Amniotic epithelial cell (primary cell): ENCODE measurements around the gene THUMPD2.

Experiments used
- DNase-seq: peaks from one replicate; pipeline ENCODE4 v3.0.0-alpha.2; 2010; ENCODE audit warnings: low read depth

The THUMPD2 gene

GRCh38 chr2:39718483-39718882, 60.6 kb downstream of the THUMPD2 start:
- peak; percentile 39 for DNase-seq

GRCh38 chr2:39717067-39717466, 62.0 kb downstream of the THUMPD2 start:
- no peak for DNase-seq

- DNase-seq = no peak
Observed at GRCh38 chr2:39715822-39716221, 63.2 kb downstream of the THUMPD2 start.

- no peak for DNase-seq
Observed at GRCh38 chr2:39715095-39715494, 64.0 kb downstream of the THUMPD2 start.

GRCh38 chr2:39712953-39713352, 66.1 kb downstream of the THUMPD2 start:
- DNase-seq = no peak

- DNase-seq = no peak
Observed at GRCh38 chr2:39710807-39711206, 68.3 kb downstream of the THUMPD2 start.

GRCh38 chr2:39708003-39708402, 71.1 kb downstream of the THUMPD2 start:
- no peak for DNase-seq

GRCh38 chr2:39706945-39707344, 72.1 kb downstream of the THUMPD2 start:
- no peak for DNase-seq

GRCh38 chr2:39706312-39706711, 72.7 kb downstream of the THUMPD2 start:
- no peak for DNase-seq

GRCh38 chr2:39705638-39706037, 73.4 kb downstream of the THUMPD2 start:
- no peak for DNase-seq

GRCh38 chr2:39704540-39704939, 74.5 kb downstream of the THUMPD2 start:
- DNase-seq = no peak

GRCh38 chr2:39703181-39703872, 75.7 kb downstream of the THUMPD2 start:
- DNase-seq = no peak

- DNase-seq = no peak
Observed at GRCh38 chr2:39701137-39701536, 77.9 kb downstream of the THUMPD2 start.

GRCh38 chr2:39697454-39697853, 81.6 kb downstream of the THUMPD2 start:
- DNase-seq = no peak

- peak; percentile 95 for DNase-seq
Observed at GRCh38 chr2:39696838-39697237, 82.2 kb downstream of the THUMPD2 start.

- DNase-seq = peak; percentile 97
Observed at GRCh38 chr2:39696101-39696553, 82.9 kb downstream of the THUMPD2 start.

- DNase-seq = no peak
Observed at GRCh38 chr2:39693245-39693644, 85.8 kb downstream of the THUMPD2 start.

GRCh38 chr2:39689876-39690275, 89.2 kb downstream of the THUMPD2 start:
- DNase-seq = no peak

- no peak for DNase-seq
Observed at GRCh38 chr2:39689272-39689841, 89.7 kb downstream of the THUMPD2 start.

GRCh38 chr2:39688181-39688580, 90.9 kb downstream of the THUMPD2 start:
- no peak for DNase-seq

- DNase-seq = no peak
Observed at GRCh38 chr2:39686456-39686855, 92.6 kb downstream of the THUMPD2 start.
